GM21825 (cell line): ENCODE data around the gene HOXD1.

ENCODE experiments used
- ATAC-seq: cut with Tn5 transposase; IDR thresholded peaks from one replicate; pipeline ENCODE4 v1.9.1; 2021; ENCODE audit warnings: mild to moderate bottlenecking, moderate library complexity; ENCODE audit not compliant: unreplicated experiment

HOXD1 gene

GRCh38 chr2:176178757-176179295 lies 9.6 kb upstream of the HOXD1 start:
- no peak for ATAC-seq

- no peak for ATAC-seq
Observed at GRCh38 chr2:176181551-176181950, 6.9 kb upstream of the HOXD1 start.

GRCh38 chr2:176182671-176183070 lies 5.8 kb upstream of the HOXD1 start:
- no peak for ATAC-seq

- no peak for ATAC-seq
Observed at GRCh38 chr2:176184749-176185148, 3.7 kb upstream of the HOXD1 start.

GRCh38 chr2:176186024-176186423 lies 2.4 kb upstream of the HOXD1 start:
- no peak for ATAC-seq

GRCh38 chr2:176187200-176187898 lies 1.1 kb upstream of the HOXD1 start:
- ATAC-seq, result no peak

- ATAC-seq, result no peak
Observed at GRCh38 chr2:176188774-176189680, 559 bp downstream of the HOXD1 start.

GRCh38 chr2:176189681-176190641 lies 1.5 kb downstream of the HOXD1 start:
- no peak for ATAC-seq

GRCh38 chr2:176192351-176192750 lies 3.9 kb downstream of the HOXD1 start:
- ATAC-seq, result no peak

- no peak for ATAC-seq
Observed at GRCh38 chr2:176193048-176193447, 4.6 kb downstream of the HOXD1 start.

GRCh38 chr2:176199902-176200301 lies 11.4 kb downstream of the HOXD1 start:
- no peak for ATAC-seq

GRCh38 chr2:176200971-176201370 lies 12.5 kb downstream of the HOXD1 start:
- no peak for ATAC-seq

- no peak for ATAC-seq
Observed at GRCh38 chr2:176202491-176202890, 14.0 kb downstream of the HOXD1 start.

GRCh38 chr2:176205126-176205525 lies 16.7 kb downstream of the HOXD1 start:
- ATAC-seq, result no peak

- no peak for ATAC-seq
Observed at GRCh38 chr2:176206136-176206535, 17.7 kb downstream of the HOXD1 start.

GRCh38 chr2:176206682-176207081 lies 18.2 kb downstream of the HOXD1 start:
- no peak for ATAC-seq

- ATAC-seq, result no peak
Observed at GRCh38 chr2:176211110-176211509, 22.6 kb downstream of the HOXD1 start.

GRCh38 chr2:176212276-176212675 lies 23.8 kb downstream of the HOXD1 start:
- ATAC-seq, result no peak

GRCh38 chr2:176213406-176213805 lies 24.9 kb downstream of the HOXD1 start:
- no peak for ATAC-seq

GRCh38 chr2:176227874-176228273 lies 39.4 kb downstream of the HOXD1 start:
- no peak for ATAC-seq

- no peak for ATAC-seq
Observed at GRCh38 chr2:176234156-176234555, 45.7 kb downstream of the HOXD1 start.
